Left ventricle myocardium inferior (tissue), 1 donor: ENCODE measurements around the gene PSAPL1. TPM values are rescaled to one million over a fixed set of nuclear protein-coding genes. Genes with fewer than 3 reads are reported as not detected.

Experiments used
- DNase-seq: peaks from one replicate; pipeline ENCODE4 v3.0.0-alpha.2; 2020
- H3K27ac ChIP-seq: fragments of 200-600 bp; replicated peaks from 2 replicates; pipeline ENCODE4 v1.8.0; 2021
- H3K27me3 ChIP-seq: fragments of 200-600 bp; 2 replicates; pipeline ENCODE4 v1.8.0; 2021; ENCODE audit warnings: low read depth
- H3K36me3 ChIP-seq: fragments of 200-600 bp; 2 replicates; pipeline ENCODE4 v1.8.0; 2021
- H3K4me1 ChIP-seq: fragments of 200-600 bp; 2 replicates; pipeline ENCODE4 v1.8.0; 2021
- H3K4me3 ChIP-seq: fragments of 200-600 bp; 2 replicates; pipeline ENCODE4 v1.8.0; 2021; ENCODE audit warnings: mild to moderate bottlenecking, moderate library complexity
- H3K9me3 ChIP-seq: fragments of 200-600 bp; replicated peaks from 2 replicates; pipeline ENCODE4 v1.8.0; 2021
- CTCF ChIP-seq: fragments of 200-600 bp; IDR thresholded peaks from 2 replicates; pipeline ENCODE4 v1.8.0; 2021; ENCODE audit warnings: antibody characterized with exemption, mild to moderate bottlenecking, borderline replicate concordance
- intact Hi-C: fragments of 100-400 bp; cut with micrococcal nuclease; formaldehyde crosslinking; loops from one replicate; pipeline ENCODE4 v1.11.0; 2022
- total RNA-seq: library from RNA; stranded (reverse); fragmentation: NEBNext Ultra II Directional; extraction: Animal tissue kit (Norgen Biotek cat#: 25700); gene quantifications from one replicate; pipeline ENCODE4 v1.2.1, GENCODE V29; 2021
- donor health status: DM: no; HTN: yes; CAD: no; lungs with severe emphysema.

The PSAPL1 gene
- total RNA-seq, 1 donor from 2014 or later: not detected

- peak; percentile 69 for DNase-seq
- H3K27ac ChIP-seq: no peak overlapping the region
- H3K9me3 ChIP-seq: no peaks in the 10 kb centered on the region
- intact Hi-C loops: no loop called here
- no peak overlapping the region for H3K4me3 ChIP-seq
- no peaks in the 10 kb centered on the region for H3K36me3 ChIP-seq
- peaks cover 11% of the 10 kb centered on the region for H3K4me1 ChIP-seq
- H3K27me3 ChIP-seq: peaks cover 50% of the 10 kb centered on the region
- TF ChIP-seq CTCF: peak; percentile 26
Measured at GRCh38 chr4:7398104-7398423, 36.7 kb downstream of the PSAPL1 start.

- DNase-seq: no peak
- Histone ChIP-seq H3K36me3 (no peaks in the 10 kb centered on the region), H3K4me1 (peaks cover 5% of the 10 kb centered on the region), H3K27me3 (peaks cover 54% of the 10 kb centered on the region), H3K9me3 (no peaks in the 10 kb centered on the region), H3K4me3 (no peak overlapping the region), H3K27ac (no peak overlapping the region)
- intact Hi-C loops: no loop called here
- no peak for TF ChIP-seq CTCF
Measured at GRCh38 chr4:7397206-7398103, 37.3 kb downstream of the PSAPL1 start.

- H3K4me1 ChIP-seq: peaks cover 5% of the 10 kb centered on the region
- intact Hi-C loops: no loop called here
- H3K27ac ChIP-seq: no peak overlapping the region
- H3K4me3 ChIP-seq: no peak overlapping the region
- DNase-seq: no peak
- no peaks in the 10 kb centered on the region for H3K9me3 ChIP-seq
- no peak for TF ChIP-seq CTCF
- H3K27me3 ChIP-seq: peaks cover 61% of the 10 kb centered on the region
- no peaks in the 10 kb centered on the region for H3K36me3 ChIP-seq
Measured at GRCh38 chr4:7396186-7396910, 38.4 kb downstream of the PSAPL1 start.

GRCh38 chr4:7395645-7396044 is 39.1 kb downstream of the PSAPL1 start:
- peaks cover 68% of the 10 kb centered on the region for H3K27me3 ChIP-seq
- H3K9me3 ChIP-seq: no peaks in the 10 kb centered on the region
- intact Hi-C loops: no loop called here
- no peak for DNase-seq
- H3K36me3 ChIP-seq: no peaks in the 10 kb centered on the region
- no peak overlapping the region for H3K4me3 ChIP-seq
- H3K27ac ChIP-seq: no peak overlapping the region
- TF ChIP-seq CTCF: no peak
- H3K4me1 ChIP-seq: peaks cover 5% of the 10 kb centered on the region

GRCh38 chr4:7394681-7395451 is 39.9 kb downstream of the PSAPL1 start:
- no peaks in the 10 kb centered on the region for H3K9me3 ChIP-seq
- peaks cover 66% of the 10 kb centered on the region for H3K27me3 ChIP-seq
- peaks cover 5% of the 10 kb centered on the region for H3K4me1 ChIP-seq
- H3K27ac ChIP-seq: no peak overlapping the region
- TF ChIP-seq CTCF: no peak
- no peaks in the 10 kb centered on the region for H3K36me3 ChIP-seq
- intact Hi-C loops: no loop called here
- no peak overlapping the region for H3K4me3 ChIP-seq
- no peak for DNase-seq
